Esophagus squamous epithelium (tissue), 4 donors: ENCODE measurements around the gene TFCP2L1.

ENCODE experiments used
- CTCF ChIP-seq, 6 experiments: fragments of 450-650 bp in 4 of 6; fragments of 200-600 bp in 2 of 6; sonication (generic) in 2 of 6; IDR thresholded peaks; one replicate each; pipeline ENCODE4 v1.5.1; 2016 to 2019; ENCODE audit warnings: antibody characterized with exemption in 6 of 6, mild to moderate bottlenecking in 4 of 6, moderate library complexity in 4 of 6
- POLR2A ChIP-seq, 4 donors: fragments of 450-650 bp; IDR thresholded peaks; one replicate each; pipeline ENCODE4 v1.6.1; 2017; ENCODE audit warnings: antibody characterized with exemption in 4 of 4, mild to moderate bottlenecking in 4 of 4, moderate library complexity in 3 of 4

DNA sequence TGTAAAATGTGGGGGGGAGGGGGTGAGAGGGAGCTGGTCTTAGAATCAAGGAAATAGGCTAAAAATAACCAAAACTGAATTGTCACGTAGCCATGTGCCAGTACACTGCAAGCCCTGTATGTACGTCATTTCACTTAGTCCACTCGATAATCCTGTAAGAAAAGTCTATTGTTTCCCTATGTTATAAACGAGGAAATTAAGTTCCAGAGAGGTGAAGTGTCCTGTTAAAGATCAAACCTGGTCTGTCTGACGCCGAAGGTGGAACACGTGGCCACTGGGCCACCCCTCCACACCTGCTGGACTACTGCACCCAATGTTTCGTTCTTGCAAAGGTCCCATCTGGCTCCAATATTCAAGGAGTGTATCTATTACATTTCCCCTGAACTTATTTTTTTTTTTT lies 29.6 kb downstream of the TFCP2L1 start:
- TF ChIP-seq CTCF (IDR thresholded peaks at IDR 0.05) (no peak), POLR2A (IDR thresholded peaks at IDR 0.05) (no peak)
